ENCODE results near the gene TTLL10.

Gene TTLL10

DNA sequence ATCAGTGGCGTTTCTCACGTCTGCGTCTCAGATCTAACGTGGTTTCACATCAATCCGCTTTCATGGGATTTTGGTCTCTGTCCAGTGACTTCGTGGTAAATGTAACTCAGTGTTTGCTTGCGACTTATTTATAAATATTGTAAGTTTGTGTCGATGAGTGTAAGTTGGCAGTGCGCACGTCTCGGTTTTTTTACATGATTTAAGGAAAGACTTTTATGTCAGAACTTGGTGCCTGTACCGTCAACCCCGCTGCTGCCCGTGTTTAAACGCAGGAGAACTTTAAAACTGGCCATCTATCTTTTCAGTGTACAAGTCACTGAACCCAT lies 59.9 kb downstream of the TTLL10 start:
- Histone ChIP-seq H3K9ac (ENCODE audit: low read depth, low read length) (no peak overlapping the region), H3K27ac (ENCODE audit: low read length) (no peak overlapping the region), H3K27me3 (ENCODE audit: insufficient read depth, low read length) (no peaks in the 10 kb centered on the region), H3K36me3 (ENCODE audit: insufficient read depth, low read depth, low read length) (no peaks in the 10 kb centered on the region), H3K9me3 (ENCODE audit: insufficient read depth, low read depth, low read length) (no peaks in the 10 kb centered on the region), H3K4me1 (ENCODE audit: insufficient read depth, low read length) (peaks cover 3% of the 10 kb centered on the region; the same call in 1 of the 2 replicates), H3K4me3 (ENCODE audit: low read length) (no peak overlapping the region)

DNA sequence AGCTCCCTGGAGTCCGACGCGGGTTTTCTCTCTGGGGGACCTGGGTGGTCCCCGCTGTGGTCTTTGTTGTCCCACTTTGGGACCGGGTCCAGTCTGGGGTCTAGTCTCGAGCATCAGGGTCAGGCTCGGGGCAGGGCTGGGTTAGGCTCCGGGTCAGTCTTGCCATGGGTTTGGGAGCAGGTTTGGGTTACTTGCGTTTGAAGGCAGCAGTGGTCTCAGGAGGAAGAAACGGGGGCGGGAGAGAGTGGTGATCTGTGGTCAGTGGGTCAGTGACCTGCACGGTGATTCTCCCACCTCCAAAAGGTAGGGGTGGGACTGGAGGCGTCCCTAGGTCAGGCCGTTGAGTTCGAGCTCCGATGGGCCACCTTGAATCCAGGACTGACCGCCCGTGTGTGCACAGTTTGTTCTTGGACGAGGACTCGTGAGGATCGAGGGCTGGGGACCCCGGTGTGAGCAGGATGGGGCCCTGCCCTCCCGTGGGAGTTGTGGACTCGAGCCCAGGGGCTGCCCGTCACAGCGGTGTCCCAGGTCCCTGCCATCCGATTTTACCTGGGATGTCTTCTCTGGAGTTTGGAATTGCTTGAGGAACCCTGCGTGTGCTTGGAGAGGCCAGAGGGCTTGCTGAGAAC lies 60.6 kb downstream of the TTLL10 start:
- H3K9me3 ChIP-seq (ENCODE audit: insufficient read depth, low read depth, low read length), result no peaks in the 10 kb centered on the region
- H3K36me3 ChIP-seq (ENCODE audit: insufficient read depth, low read depth, low read length), result no peaks in the 10 kb centered on the region
- H3K9ac ChIP-seq (ENCODE audit: low read depth, low read length), result no peak overlapping the region
- peaks cover 3% of the 10 kb centered on the region; the same call in 1 of the 2 replicates for H3K4me1 ChIP-seq (ENCODE audit: insufficient read depth, low read length)
- H3K27me3 ChIP-seq (ENCODE audit: insufficient read depth, low read length), result no peaks in the 10 kb centered on the region
- no peak overlapping the region for H3K27ac ChIP-seq (ENCODE audit: low read length)
- H3K4me3 ChIP-seq (ENCODE audit: low read length), result no peak overlapping the region

DNA sequence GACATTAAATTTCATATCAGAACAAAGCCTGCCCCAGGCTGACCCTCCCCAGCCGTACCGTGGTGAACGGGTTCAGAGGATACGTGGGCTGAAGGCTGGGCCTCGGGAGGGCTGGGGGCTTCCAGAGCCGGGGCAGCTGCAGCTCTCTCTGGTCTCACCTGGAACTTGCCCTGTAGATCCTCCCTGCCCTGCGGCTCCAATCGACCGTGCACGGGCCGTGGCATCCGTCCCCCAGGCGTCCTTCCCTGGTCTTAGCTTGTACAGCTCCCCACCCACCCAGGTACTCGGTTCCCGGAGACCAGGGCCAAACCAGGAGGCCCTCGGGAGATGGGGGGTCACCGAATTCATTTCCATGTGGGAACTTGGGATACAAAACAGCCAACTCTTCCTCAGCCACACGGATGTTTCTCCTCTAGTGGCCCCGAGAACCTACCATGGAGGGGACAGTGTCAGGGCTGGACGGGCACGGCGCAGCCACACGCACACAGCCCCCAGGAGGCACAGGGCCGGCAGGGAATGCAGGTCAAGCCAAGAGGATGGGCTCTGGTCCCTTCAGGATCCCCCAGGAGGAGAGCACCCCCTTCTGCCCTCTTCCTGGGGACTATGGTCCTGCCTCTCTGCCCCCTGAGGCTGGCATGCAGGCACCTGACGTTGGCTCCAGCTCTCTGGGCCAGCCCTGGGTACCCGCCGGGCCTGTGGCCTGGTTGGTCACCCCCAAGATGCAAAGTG lies 61.5 kb downstream of the TTLL10 start:
- Histone ChIP-seq H3K27ac (ENCODE audit: low read length) (no peak overlapping the region), H3K9ac (ENCODE audit: low read depth, low read length) (no peak overlapping the region), H3K9me3 (ENCODE audit: insufficient read depth, low read depth, low read length) (no peaks in the 10 kb centered on the region), H3K4me3 (ENCODE audit: low read length) (no peak overlapping the region), H3K27me3 (ENCODE audit: insufficient read depth, low read length) (no peaks in the 10 kb centered on the region), H3K36me3 (ENCODE audit: insufficient read depth, low read depth, low read length) (no peaks in the 10 kb centered on the region), H3K4me1 (ENCODE audit: insufficient read depth, low read length) (peaks cover 3% of the 10 kb centered on the region; the same call in 1 of the 2 replicates)

DNA sequence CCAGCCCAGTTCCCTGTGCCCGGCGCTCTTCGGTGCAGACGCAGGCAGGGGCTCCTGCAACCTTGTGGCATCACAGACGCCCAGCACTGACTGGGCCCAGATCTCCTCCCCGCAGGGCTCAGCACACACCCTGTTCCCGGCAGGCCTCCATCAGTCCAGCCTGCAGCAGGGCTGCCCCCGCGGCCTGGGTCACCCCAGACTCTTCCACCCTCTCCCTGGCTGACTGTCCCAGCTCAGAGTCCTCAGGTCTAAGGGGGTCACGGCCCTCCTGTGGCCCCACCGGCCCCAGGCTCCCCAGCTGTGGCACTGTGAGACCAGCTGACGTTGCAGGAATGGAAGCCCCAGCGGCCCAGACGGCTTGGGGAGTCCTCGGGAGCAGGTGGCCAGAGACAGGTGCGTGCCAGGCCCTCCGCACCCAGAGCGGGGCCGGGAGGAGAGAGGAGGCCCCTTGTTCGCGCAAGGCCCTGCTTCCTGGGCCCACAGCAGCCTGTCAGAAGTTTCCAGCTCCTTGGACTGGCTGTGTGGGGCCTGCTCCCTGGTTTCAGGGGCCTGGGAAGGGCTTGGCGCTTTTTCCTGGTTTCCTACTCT lies 62.6 kb downstream of the TTLL10 start:
- no peak overlapping the region for H3K4me3 ChIP-seq (ENCODE audit: low read length)
- H3K27ac ChIP-seq (ENCODE audit: low read length), result no peak overlapping the region
- H3K9ac ChIP-seq (ENCODE audit: low read depth, low read length), result no peak overlapping the region
- H3K4me1 ChIP-seq (ENCODE audit: insufficient read depth, low read length), result no peaks in the 10 kb centered on the region
- H3K9me3 ChIP-seq (ENCODE audit: insufficient read depth, low read depth, low read length), result no peaks in the 10 kb centered on the region
- H3K27me3 ChIP-seq (ENCODE audit: insufficient read depth, low read length), result no peaks in the 10 kb centered on the region
- H3K36me3 ChIP-seq (ENCODE audit: insufficient read depth, low read depth, low read length), result no peaks in the 10 kb centered on the region

DNA sequence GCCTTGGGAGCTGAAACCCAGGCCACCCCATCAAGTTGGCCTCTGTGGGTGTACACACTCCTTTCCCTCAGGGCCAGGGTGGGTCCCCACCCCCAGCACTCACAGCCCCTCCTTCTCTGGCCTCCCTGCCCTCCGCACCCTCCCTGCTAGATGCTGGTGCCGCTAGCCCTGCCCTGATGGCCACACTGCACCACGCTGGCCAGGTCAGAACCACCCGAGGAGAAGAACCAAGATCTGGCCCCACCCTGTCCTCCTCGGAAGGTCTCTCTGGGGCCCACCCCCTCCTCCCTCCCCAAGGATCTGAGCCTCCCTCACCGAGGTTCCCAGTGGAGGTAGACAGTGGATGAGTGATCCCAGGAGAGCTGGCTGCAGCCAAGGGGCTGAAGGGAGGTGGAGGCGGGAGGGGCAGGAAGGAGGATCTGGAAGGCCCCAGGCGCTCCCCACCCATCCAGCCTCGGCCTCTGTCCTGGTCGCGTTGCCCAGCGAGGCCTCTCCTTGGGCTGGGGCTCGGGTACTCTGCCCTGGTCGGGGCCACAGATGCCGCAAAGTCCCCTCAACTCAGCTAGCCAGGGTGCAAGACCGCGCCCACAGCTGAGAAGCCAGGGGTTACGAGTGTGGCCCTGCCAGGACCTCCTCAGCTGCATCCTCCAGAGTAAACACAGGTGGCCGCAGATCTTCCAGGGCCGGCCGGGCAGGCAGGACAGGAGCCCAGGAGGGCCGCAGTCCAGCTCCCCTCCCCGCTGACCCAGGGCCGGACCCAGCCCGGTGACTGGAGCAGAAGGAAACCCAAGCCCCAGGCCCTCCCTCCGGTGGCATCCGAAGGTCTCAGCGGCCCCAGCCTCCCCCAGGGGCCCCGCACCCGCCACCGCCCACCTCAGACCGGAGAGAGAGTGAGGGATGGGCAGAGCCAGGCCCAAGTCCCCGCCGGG lies 63.5 kb downstream of the TTLL10 start:
- Histone ChIP-seq H3K36me3 (ENCODE audit: insufficient read depth, low read depth, low read length) (no peaks in the 10 kb centered on the region), H3K9ac (ENCODE audit: low read depth, low read length) (no peak overlapping the region; the same call in 1 of the 2 replicates), H3K27me3 (ENCODE audit: insufficient read depth, low read length) (no peaks in the 10 kb centered on the region), H3K9me3 (ENCODE audit: insufficient read depth, low read depth, low read length) (no peaks in the 10 kb centered on the region), H3K4me3 (ENCODE audit: low read length) (no peak overlapping the region), H3K27ac (ENCODE audit: low read length) (no peak overlapping the region), H3K4me1 (ENCODE audit: insufficient read depth, low read length) (no peaks in the 10 kb centered on the region)

DNA sequence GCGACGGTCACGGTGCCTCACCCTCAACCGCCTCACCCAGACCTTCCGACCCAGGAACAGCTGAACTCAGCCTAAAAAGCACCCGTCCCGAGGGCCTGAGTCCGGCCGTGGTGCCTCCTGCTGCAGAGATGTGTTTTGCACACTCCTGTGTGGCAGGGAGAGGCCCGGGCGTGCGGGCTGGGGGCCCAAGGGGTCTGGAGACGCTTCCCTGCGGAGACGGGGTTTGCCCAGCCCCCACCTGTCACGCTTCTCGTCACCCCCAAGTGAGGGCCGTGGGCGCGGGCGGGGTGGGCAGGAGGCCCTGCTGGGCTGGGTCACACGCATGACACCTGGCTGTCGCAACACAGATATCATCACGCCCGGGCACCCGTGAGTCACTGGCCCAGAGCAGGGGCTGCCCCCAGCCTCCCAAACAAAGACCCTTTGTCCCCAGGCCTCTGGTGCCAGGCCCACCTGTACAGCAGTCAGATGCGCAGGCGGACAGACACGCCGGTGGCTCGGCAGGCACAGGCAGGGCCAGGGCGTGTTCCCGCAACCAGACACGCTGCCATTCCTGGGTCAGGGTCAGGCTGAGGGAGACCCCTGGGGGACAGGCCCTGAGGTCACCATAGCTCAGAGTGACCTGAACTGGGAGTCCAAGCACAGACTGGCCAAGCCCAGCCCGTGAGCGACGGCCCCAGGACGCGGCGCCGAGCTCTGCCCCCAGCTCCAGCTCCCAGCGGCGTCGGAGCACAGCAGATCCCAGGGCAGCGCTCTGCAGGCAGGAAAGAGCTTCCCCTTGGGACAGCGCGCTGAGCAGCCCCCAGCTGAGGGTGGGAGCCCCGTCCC lies 64.4 kb downstream of the TTLL10 start:
- Histone ChIP-seq H3K4me1 (ENCODE audit: insufficient read depth, low read length) (no peaks in the 10 kb centered on the region), H3K36me3 (ENCODE audit: insufficient read depth, low read depth, low read length) (no peaks in the 10 kb centered on the region), H3K27me3 (ENCODE audit: insufficient read depth, low read length) (no peaks in the 10 kb centered on the region), H3K9ac (ENCODE audit: low read depth, low read length) (no peak overlapping the region), H3K4me3 (ENCODE audit: low read length) (no peak overlapping the region), H3K27ac (ENCODE audit: low read length) (no peak overlapping the region), H3K9me3 (ENCODE audit: insufficient read depth, low read depth, low read length) (no peaks in the 10 kb centered on the region)

DNA sequence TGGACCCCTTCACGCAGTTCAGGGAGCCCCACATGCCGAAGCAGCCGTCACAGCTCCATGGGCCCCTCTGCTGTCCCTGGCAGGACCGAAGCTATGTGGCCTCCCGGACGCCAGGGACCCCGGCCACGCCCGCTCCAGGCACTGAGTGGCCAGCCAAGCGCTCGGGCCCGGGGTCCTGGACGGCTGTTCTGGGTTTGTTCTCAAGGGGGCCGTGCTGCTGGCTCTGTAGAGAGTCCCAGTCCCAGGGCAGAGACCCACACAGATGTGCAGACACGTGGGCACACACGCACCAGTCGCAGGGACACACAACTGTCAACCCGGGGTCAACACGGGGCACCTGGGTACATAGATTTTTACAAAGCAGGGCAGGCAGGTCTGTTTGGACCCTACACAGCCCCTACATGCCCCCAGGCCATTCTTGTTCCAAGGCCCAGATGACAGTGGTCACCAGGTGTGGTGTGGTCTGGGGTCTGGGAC lies 65.1 kb downstream of the TTLL10 start:
- no peaks in the 10 kb centered on the region for H3K27me3 ChIP-seq (ENCODE audit: insufficient read depth, low read length)
- no peak overlapping the region for H3K9ac ChIP-seq (ENCODE audit: low read depth, low read length)
- no peaks in the 10 kb centered on the region for H3K36me3 ChIP-seq (ENCODE audit: insufficient read depth, low read depth, low read length)
- H3K4me3 ChIP-seq (ENCODE audit: low read length), result no peak overlapping the region
- no peak overlapping the region for H3K27ac ChIP-seq (ENCODE audit: low read length)
- no peaks in the 10 kb centered on the region for H3K4me1 ChIP-seq (ENCODE audit: insufficient read depth, low read length)
- H3K9me3 ChIP-seq (ENCODE audit: insufficient read depth, low read depth, low read length), result no peaks in the 10 kb centered on the region

DNA sequence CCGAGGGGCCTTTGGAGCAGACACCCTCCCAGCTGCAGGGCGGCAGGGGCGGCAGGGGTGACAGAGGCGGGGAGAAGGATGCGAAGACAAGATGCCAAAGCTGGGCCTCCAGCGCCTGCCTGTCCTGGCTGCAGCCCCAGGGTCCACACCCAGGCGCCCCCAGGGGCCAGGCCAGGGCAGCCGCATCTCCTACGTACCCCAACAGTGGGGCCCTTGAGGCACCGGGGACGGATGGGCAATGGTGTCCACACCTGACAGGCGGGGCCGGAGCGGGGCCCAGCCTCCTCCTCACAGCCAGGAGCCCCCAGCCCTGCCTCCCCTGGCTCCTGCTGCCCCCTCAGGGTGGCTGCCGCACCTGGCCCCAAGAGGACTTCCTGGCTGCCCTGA lies 65.5 kb downstream of the TTLL10 start:
- H3K27me3 ChIP-seq (ENCODE audit: insufficient read depth, low read length), result no peaks in the 10 kb centered on the region
- H3K9ac ChIP-seq (ENCODE audit: low read depth, low read length), result no peak overlapping the region
- no peak overlapping the region for H3K4me3 ChIP-seq (ENCODE audit: low read length)
- H3K9me3 ChIP-seq (ENCODE audit: insufficient read depth, low read depth, low read length), result no peaks in the 10 kb centered on the region
- no peak overlapping the region for H3K27ac ChIP-seq (ENCODE audit: low read length)
- H3K36me3 ChIP-seq (ENCODE audit: insufficient read depth, low read depth, low read length), result no peaks in the 10 kb centered on the region
- no peaks in the 10 kb centered on the region for H3K4me1 ChIP-seq (ENCODE audit: insufficient read depth, low read length)

DNA sequence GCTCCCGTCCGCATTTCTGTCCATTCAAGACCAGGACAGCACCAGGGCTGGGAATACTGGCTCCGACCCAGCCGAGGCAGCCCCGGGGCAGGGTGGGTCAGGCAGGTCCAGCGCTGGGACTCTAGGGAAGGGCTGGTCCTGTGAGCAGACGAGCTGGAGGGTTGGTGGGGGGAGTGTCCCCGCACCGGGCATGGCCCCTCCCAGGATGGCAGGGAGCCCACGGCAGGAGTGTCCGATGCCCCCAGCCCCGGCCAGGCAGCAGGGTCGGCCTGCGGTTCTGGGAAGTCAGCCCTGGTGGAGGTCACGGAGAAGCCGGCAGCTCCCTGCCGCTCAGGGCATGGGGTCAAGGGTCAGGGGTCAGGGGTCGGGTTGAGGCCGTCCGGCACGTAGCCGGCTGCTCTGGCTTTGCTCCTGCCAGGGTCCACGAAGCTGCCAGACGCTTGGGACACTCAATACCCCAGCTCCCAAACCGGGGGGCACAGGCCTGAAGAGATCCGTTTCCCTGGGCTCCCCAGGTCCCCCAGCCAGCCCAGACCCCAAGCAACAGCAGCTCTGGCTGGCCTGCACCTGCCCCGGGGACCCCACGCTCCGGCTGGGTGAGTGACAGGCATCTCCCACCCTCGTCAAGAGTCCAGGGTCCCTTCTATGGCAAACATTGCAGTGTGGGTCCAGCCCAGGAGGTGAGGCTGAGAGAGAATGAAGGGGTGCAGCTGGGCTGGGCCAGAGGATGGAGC lies 66.1 kb downstream of the TTLL10 start:
- no peaks in the 10 kb centered on the region for H3K4me1 ChIP-seq (ENCODE audit: insufficient read depth, low read length)
- no peaks in the 10 kb centered on the region for H3K9me3 ChIP-seq (ENCODE audit: insufficient read depth, low read depth, low read length)
- no peak overlapping the region for H3K4me3 ChIP-seq (ENCODE audit: low read length)
- H3K36me3 ChIP-seq (ENCODE audit: insufficient read depth, low read depth, low read length), result no peaks in the 10 kb centered on the region
- H3K9ac ChIP-seq (ENCODE audit: low read depth, low read length), result no peak overlapping the region
- H3K27me3 ChIP-seq (ENCODE audit: insufficient read depth, low read length), result no peaks in the 10 kb centered on the region
- H3K27ac ChIP-seq (ENCODE audit: low read length), result no peak overlapping the region

DNA sequence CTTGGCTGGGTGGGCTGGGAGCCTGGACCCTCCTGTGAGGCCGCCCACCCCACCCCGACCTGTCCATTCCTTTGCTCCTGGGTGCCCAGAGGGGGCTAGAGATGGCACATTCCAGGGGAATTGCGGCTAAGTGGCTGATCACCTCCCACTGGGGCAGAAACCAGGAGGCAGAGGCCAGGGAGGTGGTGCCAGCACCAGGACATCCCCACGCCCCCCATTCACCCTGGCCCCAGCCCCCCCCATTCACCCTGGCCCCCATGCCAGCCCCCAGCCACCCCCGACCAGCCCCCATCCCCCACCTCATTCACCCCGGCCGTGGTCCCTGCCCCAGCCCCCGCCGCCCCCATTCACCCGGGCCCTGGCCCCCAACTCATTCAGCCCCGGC lies 66.7 kb downstream of the TTLL10 start:
- Histone ChIP-seq H3K36me3 (ENCODE audit: insufficient read depth, low read depth, low read length) (no peaks in the 10 kb centered on the region), H3K4me3 (ENCODE audit: low read length) (no peak overlapping the region), H3K9ac (ENCODE audit: low read depth, low read length) (no peak overlapping the region), H3K27ac (ENCODE audit: low read length) (no peak overlapping the region), H3K27me3 (ENCODE audit: insufficient read depth, low read length) (peaks cover 1% of the 10 kb centered on the region; the same call in 1 of the 2 replicates), H3K9me3 (ENCODE audit: insufficient read depth, low read depth, low read length) (no peaks in the 10 kb centered on the region), H3K4me1 (ENCODE audit: insufficient read depth, low read length) (no peaks in the 10 kb centered on the region)

All from iPS-20b (cell line).